Measurements from ENCODE around the gene ITGA1.

The ITGA1 gene

DNA sequence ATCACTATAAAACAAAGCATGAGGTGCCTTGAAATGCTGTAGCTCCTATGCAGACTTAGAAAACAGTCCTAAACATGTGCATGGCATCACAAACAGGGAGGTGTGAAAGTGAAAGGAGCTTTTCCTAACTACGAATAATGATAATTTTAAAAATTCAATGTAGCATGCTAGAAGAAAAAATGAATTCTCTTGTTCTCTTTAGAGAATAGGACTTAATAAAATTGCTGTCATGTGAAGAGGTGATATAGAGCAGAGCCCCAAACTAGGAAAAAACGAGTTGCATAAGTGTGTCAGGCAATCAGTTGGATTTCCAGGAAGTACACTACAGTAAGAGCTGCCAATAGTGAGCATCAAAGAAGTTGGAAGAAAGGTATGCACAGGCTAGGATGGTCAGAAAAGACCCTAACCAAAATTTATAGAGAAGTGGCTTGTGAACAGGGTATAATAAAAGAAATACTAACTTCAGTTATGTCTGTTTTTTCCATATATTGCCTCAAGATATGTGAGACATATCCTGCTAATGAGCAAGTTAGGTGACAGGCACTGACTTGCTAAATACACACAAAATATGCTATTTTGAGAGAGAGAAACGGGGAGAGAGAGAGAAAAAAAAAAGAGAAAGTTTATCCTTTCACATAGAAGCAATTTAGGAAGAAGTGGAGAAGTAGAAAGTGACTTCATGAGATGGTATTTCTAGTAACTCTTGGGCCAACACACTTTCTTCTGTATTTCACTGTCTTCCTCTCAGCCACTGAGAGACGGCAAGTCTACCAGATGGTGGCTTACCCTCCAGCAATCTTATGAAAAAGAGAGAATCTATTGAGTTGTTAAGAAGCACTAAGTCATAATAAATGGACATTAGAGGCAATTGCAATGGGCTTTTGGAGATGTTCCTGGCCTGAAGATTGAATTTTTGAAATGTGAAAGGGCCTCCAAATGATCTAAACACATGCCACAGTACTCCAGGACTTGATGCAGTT, 219.5 kb downstream of the ITGA1 start:
- DNase-seq: no peak

DNA sequence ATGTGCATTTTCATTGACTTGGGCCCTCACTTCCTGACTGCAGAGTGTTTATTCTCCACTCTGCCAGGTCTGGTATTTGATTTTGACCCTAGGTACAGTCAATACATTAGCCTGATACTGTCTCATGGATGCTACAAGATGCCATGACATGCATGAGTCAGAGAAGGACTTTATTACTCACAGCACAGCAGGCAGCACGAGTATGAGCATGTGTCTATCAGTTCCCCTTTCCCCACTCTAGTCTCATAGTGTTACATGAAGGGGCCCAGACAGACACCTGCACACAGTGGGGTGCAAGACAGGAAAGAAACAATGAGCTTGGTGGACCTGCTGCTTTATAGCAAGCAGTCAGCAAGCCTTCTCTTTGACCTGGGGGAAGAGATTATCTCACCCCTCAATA, 221.0 kb downstream of the ITGA1 start:
- no peak for DNase-seq

Measured in NCI-H510A (cell line).